HAP-1 (cell line): ENCODE results near the gene ABLIM1.
A peak's percentile ranks its signal among the peaks of the same experiment; 100 is the strongest.

Source experiments
- DNase-seq, 2 experiments: peaks; one replicate each; pipeline ENCODE4 v3.0.0-alpha.2; 2016 to 2020; ENCODE audit warnings: low spot score in 2 of 2
- H3K27me3 ChIP-seq: fragments of 250-450 bp; sonication (Bioruptor Pico); 2 replicates; pipeline ENCODE4 v1.5.1; 2020; ENCODE audit warnings: low read depth, mild to moderate bottlenecking, moderate library complexity
- H3K36me3 ChIP-seq: fragments of 250-450 bp; sonication (Bioruptor Pico); replicated peaks from 2 replicates; pipeline ENCODE4 v1.5.1; 2020; ENCODE audit warnings: mild to moderate bottlenecking
- H3K4me1 ChIP-seq: fragments of 250-450 bp; sonication (Bioruptor Pico); 2 replicates; pipeline ENCODE4 v1.5.1; 2020; ENCODE audit warnings: mild to moderate bottlenecking
- H3K4me3 ChIP-seq: fragments of 250-450 bp; sonication (Bioruptor Pico); 2 replicates; pipeline ENCODE4 v1.5.1; 2020; ENCODE audit warnings: mild to moderate bottlenecking, moderate library complexity
- H3K9me3 ChIP-seq: fragments of 250-450 bp; sonication (Bioruptor Pico); 2 replicates; pipeline ENCODE4 v1.5.1; 2020; ENCODE audit warnings: mild to moderate bottlenecking, moderate library complexity
- in situ Hi-C: fragments of 300-500 bp; cut with MboI; formaldehyde crosslinking; loops from 3 replicates; pipeline ENCODE4 v1.14.3; 2020; ENCODE audit warnings: low sequenced_read_pairs, inconsistent platforms, mixed read lengths

The ABLIM1 gene

GRCh38 chr10:114561008-114561523, 97.0 kb downstream of the ABLIM1 start:
- no peak for DNase-seq
- Histone ChIP-seq H3K9me3 (peaks cover 3% of the 10 kb centered on the region; the same call in 1 of the 2 replicates), H3K4me3 (no peak overlapping the region), H3K36me3 (no peaks in the 10 kb centered on the region), H3K4me1 (no peaks in the 10 kb centered on the region), H3K27me3 (no peaks in the 10 kb centered on the region)
- in situ Hi-C loops, result no loop called here

DNA sequence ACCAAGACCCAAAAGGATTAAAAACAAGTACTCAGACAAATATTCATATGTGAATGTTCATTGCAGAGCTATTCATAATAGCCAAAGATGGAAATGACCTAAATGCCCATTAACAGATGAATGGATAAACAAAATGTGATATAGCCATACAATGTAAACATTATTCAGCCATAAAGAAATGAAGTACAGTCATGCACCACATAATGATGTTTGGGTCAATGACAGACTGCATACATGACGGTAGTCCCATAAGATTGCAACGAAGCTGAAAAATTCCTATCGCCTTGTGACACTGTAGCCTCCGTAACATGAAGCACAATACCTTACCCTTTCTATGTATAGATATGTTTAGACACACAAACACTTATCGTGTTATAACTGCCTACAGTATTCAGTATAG, 97.9 kb downstream of the ABLIM1 start:
- Histone ChIP-seq H3K27me3 (no peaks in the 10 kb centered on the region), H3K9me3 (peaks cover 3% of the 10 kb centered on the region; the same call in 1 of the 2 replicates), H3K4me1 (no peaks in the 10 kb centered on the region), H3K36me3 (no peaks in the 10 kb centered on the region), H3K4me3 (no peak overlapping the region)
- no peak for DNase-seq
- in situ Hi-C loops, result no loop called here

DNA sequence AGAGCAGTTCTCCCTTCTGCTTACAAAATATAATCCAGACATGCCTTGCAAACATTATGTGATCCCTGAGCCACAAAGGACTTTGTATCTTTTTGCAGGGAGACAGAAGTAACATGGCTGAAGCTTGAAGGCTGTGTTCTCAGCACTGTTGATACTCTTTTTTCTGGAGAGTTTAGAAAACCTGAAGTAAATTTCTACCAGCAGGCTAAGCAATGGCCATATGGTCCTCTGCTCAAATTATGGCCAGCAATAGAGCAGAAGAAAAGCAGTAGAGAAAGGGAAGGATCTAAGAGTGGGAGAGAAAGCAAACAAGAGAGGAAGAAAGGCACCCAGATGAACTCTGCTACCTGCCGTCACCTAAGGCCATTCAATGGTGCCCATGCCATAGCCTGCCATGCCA, 98.4 kb downstream of the ABLIM1 start:
- H3K36me3 ChIP-seq, result no peaks in the 10 kb centered on the region
- peaks cover 3% of the 10 kb centered on the region; the same call in 1 of the 2 replicates for H3K9me3 ChIP-seq
- in situ Hi-C loops, result no loop called here
- no peak for DNase-seq
- no peaks in the 10 kb centered on the region for H3K4me1 ChIP-seq
- H3K27me3 ChIP-seq, result no peaks in the 10 kb centered on the region
- H3K4me3 ChIP-seq, result no peak overlapping the region

DNA sequence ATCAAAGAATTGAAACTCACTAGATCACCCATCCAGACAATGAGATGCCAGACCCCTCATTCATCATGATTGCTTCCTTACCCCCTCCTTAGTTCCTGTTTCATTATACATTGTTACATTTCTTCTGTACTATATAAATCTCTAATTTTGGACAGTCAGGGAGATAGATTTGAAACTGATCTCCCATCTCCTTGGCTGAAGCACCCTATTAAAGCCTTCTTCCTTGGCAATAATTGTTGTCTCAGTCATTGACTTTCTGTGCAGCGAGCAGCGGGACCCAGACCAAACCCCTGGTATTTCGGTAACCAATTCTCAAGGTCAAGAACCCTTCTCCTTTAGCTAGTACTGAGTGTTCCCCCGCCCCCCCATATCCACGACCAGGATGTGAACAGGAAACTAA, 100.2 kb downstream of the ABLIM1 start:
- H3K4me3 ChIP-seq, result no peak overlapping the region
- in situ Hi-C loops, result no loop called here
- peaks cover 3% of the 10 kb centered on the region; the same call in 1 of the 2 replicates for H3K9me3 ChIP-seq
- DNase-seq, result no peak
- H3K27me3 ChIP-seq, result no peaks in the 10 kb centered on the region
- H3K36me3 ChIP-seq, result no peaks in the 10 kb centered on the region
- H3K4me1 ChIP-seq, result no peaks in the 10 kb centered on the region

DNA sequence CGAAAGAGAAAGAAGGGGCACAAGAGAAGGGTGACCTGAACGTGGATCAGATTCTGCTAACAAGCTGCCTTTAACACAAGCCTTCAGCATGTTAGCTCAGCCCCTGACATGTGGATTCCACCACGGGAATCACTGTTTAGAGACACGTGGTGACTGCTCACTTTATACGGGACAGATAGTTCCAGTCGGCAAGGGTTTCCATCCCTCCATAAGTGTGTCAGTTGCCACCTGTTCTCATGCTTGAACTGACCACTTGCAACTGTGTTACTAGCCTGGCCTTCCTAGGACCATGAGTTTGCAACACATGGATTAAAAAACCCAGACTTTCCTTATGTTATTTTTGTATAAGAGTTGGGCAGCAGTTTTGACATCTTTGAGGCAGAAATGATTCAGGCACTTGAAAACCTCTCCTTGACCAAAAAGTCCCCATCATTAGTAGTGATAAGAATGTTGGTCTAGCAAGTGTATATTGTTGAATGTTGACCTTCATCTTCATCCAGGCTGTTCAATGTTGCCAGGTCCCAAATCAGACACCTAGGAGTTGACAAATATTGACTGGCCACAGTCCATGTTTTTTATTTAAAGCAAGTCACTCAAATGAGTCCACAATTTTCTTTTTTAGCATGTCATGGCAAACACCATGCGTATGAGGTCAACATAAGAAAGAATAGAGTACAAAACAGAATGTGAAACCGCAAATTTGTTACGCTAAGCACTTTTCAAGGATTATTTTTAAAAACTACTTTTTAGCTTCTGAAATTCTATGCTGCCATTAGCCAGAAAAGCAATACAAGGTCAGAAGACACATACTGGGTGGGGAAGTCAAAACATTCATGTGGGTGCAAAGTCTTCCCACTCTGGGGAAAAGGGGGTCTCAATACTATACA, 101.6 kb downstream of the ABLIM1 start:
- DNase-seq, result no peak
- H3K27me3 ChIP-seq, result no peaks in the 10 kb centered on the region
- H3K9me3 ChIP-seq, result peaks cover 3% of the 10 kb centered on the region; the same call in 1 of the 2 replicates
- H3K4me3 ChIP-seq, result no peak overlapping the region
- in situ Hi-C loops, result no loop called here
- no peaks in the 10 kb centered on the region for H3K36me3 ChIP-seq
- no peaks in the 10 kb centered on the region for H3K4me1 ChIP-seq

- in situ Hi-C loops, result no loop called here
These were observed 104.6 kb downstream of the ABLIM1 start for GRCh38 chr10:114553436-114553835.

GRCh38 chr10:114552050-114552449, 106.0 kb downstream of the ABLIM1 start:
- DNase-seq, result no peak
- H3K4me1 ChIP-seq, result no peaks in the 10 kb centered on the region
- H3K36me3 ChIP-seq, result no peaks in the 10 kb centered on the region
- H3K9me3 ChIP-seq, result no peaks in the 10 kb centered on the region
- in situ Hi-C loops, result no loop called here
- H3K4me3 ChIP-seq, result no peak overlapping the region
- no peaks in the 10 kb centered on the region for H3K27me3 ChIP-seq

More at GRCh38 chr10:114553436-114553835, 104.6 kb downstream of the ABLIM1 start:
- Histone ChIP-seq H3K27me3 (no peaks in the 10 kb centered on the region), H3K36me3 (no peaks in the 10 kb centered on the region), H3K9me3 (peaks cover 3% of the 10 kb centered on the region; the same call in 1 of the 2 replicates), H3K4me3 (no peak overlapping the region), H3K4me1 (no peaks in the 10 kb centered on the region)
- DNase-seq, result no peak

- H3K4me1 ChIP-seq, result no peaks in the 10 kb centered on the region
- no peak overlapping the region for H3K4me3 ChIP-seq
- H3K27me3 ChIP-seq, result no peaks in the 10 kb centered on the region
- DNase-seq, result no peak
- no peaks in the 10 kb centered on the region for H3K36me3 ChIP-seq
- in situ Hi-C loops, result no loop called here
- H3K9me3 ChIP-seq, result no peaks in the 10 kb centered on the region
These were observed 106.5 kb downstream of the ABLIM1 start for GRCh38 chr10:114551636-114551972.

- H3K9me3 ChIP-seq, result no peaks in the 10 kb centered on the region
- no peak overlapping the region for H3K4me3 ChIP-seq
- H3K27me3 ChIP-seq, result no peaks in the 10 kb centered on the region
- DNase-seq, result peak; percentile 36 to 55
- in situ Hi-C loops, result no loop called here
- no peaks in the 10 kb centered on the region for H3K4me1 ChIP-seq
- no peaks in the 10 kb centered on the region for H3K36me3 ChIP-seq
These were observed 107.1 kb downstream of the ABLIM1 start for GRCh38 chr10:114550756-114551635.

- Histone ChIP-seq H3K9me3 (no peaks in the 10 kb centered on the region), H3K4me1 (no peaks in the 10 kb centered on the region), H3K27me3 (no peaks in the 10 kb centered on the region), H3K36me3 (no peaks in the 10 kb centered on the region), H3K4me3 (no peak overlapping the region)
- DNase-seq, result peak; percentile 22 to 48
- in situ Hi-C loops, result loop anchor here (5.0 to 10.0 kb wide), 3 partner anchors 74 to 246 kb away; no protein-coding TSS in a partner anchor
These were observed 109.4 kb downstream of the ABLIM1 start for GRCh38 chr10:114548662-114549061.

GRCh38 chr10:114547514-114547913, 110.6 kb downstream of the ABLIM1 start:
- Histone ChIP-seq H3K27me3 (no peaks in the 10 kb centered on the region), H3K36me3 (no peaks in the 10 kb centered on the region), H3K9me3 (no peaks in the 10 kb centered on the region), H3K4me3 (no peak overlapping the region), H3K4me1 (no peaks in the 10 kb centered on the region)
- in situ Hi-C loops, result loop anchor here (5.0 to 10.0 kb wide), 3 partner anchors 73 to 245 kb away; no protein-coding TSS in a partner anchor
- DNase-seq, result no peak

GRCh38 chr10:114547056-114547455, 111.0 kb downstream of the ABLIM1 start:
- Histone ChIP-seq H3K4me1 (no peaks in the 10 kb centered on the region), H3K4me3 (no peak overlapping the region), H3K27me3 (no peaks in the 10 kb centered on the region), H3K36me3 (no peaks in the 10 kb centered on the region), H3K9me3 (no peaks in the 10 kb centered on the region)
- in situ Hi-C loops, result loop anchor here (5.0 to 10.0 kb wide), 3 partner anchors 72 to 245 kb away; no protein-coding TSS in a partner anchor
- no peak for DNase-seq

DNA sequence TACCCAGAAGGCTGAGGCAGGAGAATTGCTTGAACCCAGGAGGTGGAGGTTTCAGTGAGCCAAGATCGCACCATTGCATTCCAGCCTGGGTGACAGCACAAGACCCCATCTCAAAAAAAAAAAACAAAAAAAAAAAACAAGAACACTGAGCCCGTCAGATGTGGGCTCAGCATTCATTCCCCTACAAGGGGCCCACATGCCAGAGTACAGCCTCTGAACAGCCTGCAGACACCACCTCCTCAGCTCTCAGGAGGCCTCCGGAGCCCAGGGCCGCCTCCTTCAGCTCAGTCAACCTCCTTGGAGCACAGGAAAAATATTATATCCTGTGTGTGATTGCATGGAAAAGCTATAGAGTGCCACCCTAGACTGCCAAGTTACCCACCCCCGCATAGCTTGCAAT, 112.3 kb downstream of the ABLIM1 start:
- Histone ChIP-seq H3K4me3 (no peak overlapping the region), H3K36me3 (no peaks in the 10 kb centered on the region), H3K9me3 (no peaks in the 10 kb centered on the region), H3K4me1 (no peaks in the 10 kb centered on the region), H3K27me3 (no peaks in the 10 kb centered on the region)
- no peak for DNase-seq
- in situ Hi-C loops, result loop anchor here (5.0 to 10.0 kb wide), 3 partner anchors 71 to 244 kb away; no protein-coding TSS in a partner anchor
